Testis (tissue), 2 donors: ENCODE results near the gene KLHL29.

Experiments
- CTCF ChIP-seq, 3 experiments: fragments of 450-650 bp in 2 of 3; fragments of 200-600 bp in 1 of 3; sonication (generic) in 1 of 3; IDR thresholded peaks; one replicate each; pipeline ENCODE4 v1.5.1; 2016 to 2019; ENCODE audit warnings: antibody characterized with exemption in 3 of 3, mild to moderate bottlenecking in 2 of 3, moderate library complexity in 1 of 3
- POLR2A ChIP-seq: fragments of 450-650 bp; IDR thresholded peaks from one replicate; pipeline ENCODE4 v1.6.1; 2017; ENCODE audit warnings: antibody characterized with exemption, mild to moderate bottlenecking, moderate library complexity

DNA sequence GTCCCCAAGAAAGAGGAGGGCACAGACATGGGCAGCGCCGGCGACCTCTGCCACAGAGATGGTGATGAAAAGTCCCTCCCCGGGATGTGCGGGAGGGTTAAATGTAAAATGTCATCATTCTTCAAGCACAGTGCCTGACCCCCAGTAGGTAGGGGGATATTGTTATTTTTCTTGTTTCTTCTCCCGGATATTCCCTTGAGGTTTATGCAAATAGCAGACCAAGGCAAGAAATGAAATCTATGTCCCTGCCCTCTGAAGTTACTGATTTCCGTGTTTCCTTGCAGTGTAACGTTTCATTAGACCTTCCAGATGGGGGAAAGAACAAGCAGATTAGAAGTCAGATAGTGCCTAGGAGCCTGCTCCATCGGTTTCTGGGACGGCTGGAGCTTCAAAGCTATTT, 158.3 kb downstream of the KLHL29 start:
- TF ChIP-seq POLR2A (no peak), CTCF (IDR thresholded peaks at IDR 0.05) (no peak)
